ENCODE results near the gene CPSF7. TPM values are rescaled to one million over a fixed set of nuclear protein-coding genes. Genes with fewer than 3 reads are reported as not detected.
"Not testable (repeated sequence)": the region's sequence is repeated elsewhere in the genome, so short reads cannot be mapped to it uniquely, and the experiment has no call there.

Gene CPSF7
- total RNA-seq, 1 donor from 2014 or later: 80.0 TPM

- DNase-seq (ENCODE audit: extremely low spot score, unreplicated experiment): no peak
- no peaks in the 10 kb centered on the region for H3K9me3 Mint-ChIP-seq (ENCODE audit: unreplicated experiment)
- no peak overlapping the region for H3K4me3 Mint-ChIP-seq (ENCODE audit: unreplicated experiment)
- peaks cover 7% of the 10 kb centered on the region for H3K4me1 Mint-ChIP-seq (ENCODE audit: unreplicated experiment)
- peaks cover 33% of the 10 kb centered on the region for H3K36me3 Mint-ChIP-seq (ENCODE audit: unreplicated experiment)
- TF ChIP-seq CTCF (IDR thresholded peaks at IDR 0.05): no peak
- H3K27ac Mint-ChIP-seq (ENCODE audit: unreplicated experiment): no peak overlapping the region
- no peaks in the 10 kb centered on the region for H3K27me3 Mint-ChIP-seq (ENCODE audit: unreplicated experiment)
Measured at GRCh38 chr11:61439615-61440014, 9.8 kb upstream of the CPSF7 start.

- peaks cover 13% of the 10 kb centered on the region for H3K4me1 Mint-ChIP-seq (ENCODE audit: unreplicated experiment)
- DNase-seq (ENCODE audit: extremely low spot score, unreplicated experiment): no peak
- H3K4me3 Mint-ChIP-seq (ENCODE audit: unreplicated experiment): no peak overlapping the region
- no peak overlapping the region for H3K27ac Mint-ChIP-seq (ENCODE audit: unreplicated experiment)
- H3K27me3 Mint-ChIP-seq (ENCODE audit: unreplicated experiment): no peaks in the 10 kb centered on the region
- no peak for TF ChIP-seq CTCF (IDR thresholded peaks at IDR 0.05)
- H3K36me3 Mint-ChIP-seq (ENCODE audit: unreplicated experiment): peaks cover 27% of the 10 kb centered on the region
- no peaks in the 10 kb centered on the region for H3K9me3 Mint-ChIP-seq (ENCODE audit: unreplicated experiment)
Measured at GRCh38 chr11:61437496-61437895, 7.7 kb upstream of the CPSF7 start.

GRCh38 chr11:61430839-61431238 is 1.1 kb upstream of the CPSF7 start:
- H3K4me3 Mint-ChIP-seq (ENCODE audit: unreplicated experiment): peak overlapping the region; percentile 95

GRCh38 chr11:61429346-61429690 is 457 bp downstream of the CPSF7 start:
- H3K27ac Mint-ChIP-seq (ENCODE audit: unreplicated experiment): peak overlapping the region; percentile 98
- peak overlapping the region; percentile 95 for H3K4me3 Mint-ChIP-seq (ENCODE audit: unreplicated experiment)
- H3K27me3 Mint-ChIP-seq (ENCODE audit: unreplicated experiment): no peaks in the 10 kb centered on the region
- peaks cover 33% of the 10 kb centered on the region for H3K4me1 Mint-ChIP-seq (ENCODE audit: unreplicated experiment)
- peak; percentile 47 for TF ChIP-seq CTCF (IDR thresholded peaks at IDR 0.05)
- peak; percentile 90 for DNase-seq (ENCODE audit: extremely low spot score, unreplicated experiment)
- peaks cover 31% of the 10 kb centered on the region for H3K36me3 Mint-ChIP-seq (ENCODE audit: unreplicated experiment)
- no peaks in the 10 kb centered on the region for H3K9me3 Mint-ChIP-seq (ENCODE audit: unreplicated experiment)

More at GRCh38 chr11:61430839-61431238, 1.1 kb upstream of the CPSF7 start:
- H3K36me3 Mint-ChIP-seq (ENCODE audit: unreplicated experiment): peaks cover 23% of the 10 kb centered on the region
- not testable (repeated sequence) for H3K9me3 Mint-ChIP-seq (ENCODE audit: unreplicated experiment); H3K27me3 Mint-ChIP-seq (ENCODE audit: unreplicated experiment); DNase-seq (ENCODE audit: extremely low spot score, unreplicated experiment)
- peak overlapping the region; percentile 98 for H3K27ac Mint-ChIP-seq (ENCODE audit: unreplicated experiment)
- H3K4me1 Mint-ChIP-seq (ENCODE audit: unreplicated experiment): peaks cover 42% of the 10 kb centered on the region

- no peak for DNase-seq (ENCODE audit: extremely low spot score, unreplicated experiment)
- Mint-ChIP-seq H3K4me3 (ENCODE audit: unreplicated experiment) (no peak overlapping the region), H3K27me3 (ENCODE audit: unreplicated experiment) (no peaks in the 10 kb centered on the region), H3K36me3 (ENCODE audit: unreplicated experiment) (peaks cover 42% of the 10 kb centered on the region), H3K4me1 (ENCODE audit: unreplicated experiment) (peaks cover 13% of the 10 kb centered on the region), H3K27ac (ENCODE audit: unreplicated experiment) (peak overlapping the region; percentile 4), H3K9me3 (ENCODE audit: unreplicated experiment) (no peaks in the 10 kb centered on the region)
- no peak for TF ChIP-seq CTCF (IDR thresholded peaks at IDR 0.05)
Measured at GRCh38 chr11:61425367-61426131, 4.2 kb downstream of the CPSF7 start.

Measured in osteocyte (in vitro differentiated cells).